HEK293T (cell line): ENCODE measurements around the gene ADCY2.
A peak's percentile ranks its signal among the peaks of the same experiment; 100 is the strongest.

ENCODE experiments used
- CTCF ChIA-PET: fragments of 350-600 bp; formaldehyde crosslinking; extraction: SDS; loops from one replicate; lab custom pipeline; 2021; ENCODE audit warnings: antibody characterized with exemption, inconsistent platforms; lab: Yijun Ruan, JAX
- POLR2A ChIA-PET: fragments of 350-600 bp; formaldehyde crosslinking; extraction: SDS; loops from one replicate; lab custom pipeline; 2020; ENCODE audit warnings: antibody characterized with exemption, inconsistent platforms; lab: Yijun Ruan, JAX
- DNase-seq: peaks from one replicate; pipeline ENCODE4 v3.0.0; 2012; ENCODE audit warnings: mixed read lengths; ENCODE audit errors: extremely low spot score
- ARNT ChIP-seq: fragments of 450-650 bp; IDR thresholded peaks from 2 replicates; pipeline ENCODE4 v1.6.1; 2017; ENCODE audit warnings: mild to moderate bottlenecking
- BHLHE40 ChIP-seq: fragments of 450-650 bp; IDR thresholded peaks from 2 replicates; pipeline ENCODE4 v1.6.1; 2016; ENCODE audit warnings: mild to moderate bottlenecking, moderate library complexity, borderline replicate concordance
- CTBP1 ChIP-seq: fragments of 450-650 bp; IDR thresholded peaks from 2 replicates; pipeline ENCODE4 v1.6.1; 2016; ENCODE audit warnings: borderline replicate concordance
- ELF4 ChIP-seq: fragments of 450-650 bp; IDR thresholded peaks from 2 replicates; pipeline ENCODE4 v1.6.1; 2017; ENCODE audit warnings: antibody characterized with exemption
- FOXA1 ChIP-seq: fragments of 450-650 bp; IDR thresholded peaks from 2 replicates; pipeline ENCODE4 v1.6.1; 2016; ENCODE audit warnings: mild to moderate bottlenecking
- FOXK2 ChIP-seq: fragments of 450-650 bp; IDR thresholded peaks from 2 replicates; pipeline ENCODE4 v1.6.1; 2016; ENCODE audit warnings: mild to moderate bottlenecking
- FOXM1 ChIP-seq: fragments of 450-650 bp; IDR thresholded peaks from 2 replicates; pipeline ENCODE4 v1.6.1; 2017; ENCODE audit warnings: mild to moderate bottlenecking, borderline replicate concordance
- HDGF ChIP-seq: fragments of 450-650 bp; IDR thresholded peaks from 2 replicates; pipeline ENCODE4 v1.6.1; 2017; ENCODE audit warnings: antibody characterized with exemption, borderline replicate concordance
- L3MBTL2 ChIP-seq: fragments of 450-650 bp; conservative IDR thresholded peaks from 2 replicates; pipeline ENCODE4 v1.6.1; 2016; ENCODE audit warnings: mild to moderate bottlenecking
- LEF1 ChIP-seq: fragments of 450-650 bp; IDR thresholded peaks from 2 replicates; pipeline ENCODE4 v1.6.1; 2017; ENCODE audit warnings: mild to moderate bottlenecking, borderline replicate concordance
- NFRKB ChIP-seq: fragments of 450-650 bp; IDR thresholded peaks from 2 replicates; pipeline ENCODE4 v1.6.1; 2016; ENCODE audit warnings: mild to moderate bottlenecking, moderate library complexity
- SP1 ChIP-seq: fragments of 450-650 bp; IDR thresholded peaks from 2 replicates; pipeline ENCODE4 v1.6.1; 2017
- SUZ12 ChIP-seq: fragments of 450-650 bp; IDR thresholded peaks from 2 replicates; pipeline ENCODE4 v1.6.1; 2016; ENCODE audit warnings: mild to moderate bottlenecking
- TARDBP ChIP-seq: fragments of 450-650 bp; IDR thresholded peaks from 2 replicates; pipeline ENCODE4 v1.6.1; 2016
- ZNF384 ChIP-seq: fragments of 450-650 bp; IDR thresholded peaks from 2 replicates; pipeline ENCODE4 v1.6.1; 2016
- TF ChIP-seq, protein P1 (sequence below): fragments of 450-650 bp; IDR thresholded peaks from 2 replicates; pipeline ENCODE4 v1.6.1; 2016

ADCY2 gene

DNA sequence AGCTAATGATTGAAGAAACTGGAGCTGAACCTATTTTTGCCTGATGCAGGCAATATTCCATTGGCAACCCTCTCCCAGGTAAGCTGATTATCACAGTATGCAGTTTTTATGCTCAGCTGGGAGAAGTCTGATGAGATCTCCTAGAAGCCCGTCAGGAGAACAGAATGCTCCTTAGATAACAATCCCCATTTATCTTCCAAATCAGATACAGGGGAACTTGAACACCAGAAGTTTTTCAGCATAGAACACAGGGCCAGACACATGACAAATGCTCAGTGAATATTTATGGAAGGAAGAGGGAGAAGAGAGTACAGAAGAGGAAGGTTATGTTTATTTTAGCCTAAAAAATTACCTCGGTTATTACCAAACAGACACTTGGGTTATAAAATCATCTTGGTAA is 417.1 kb downstream of the ADCY2 start:
- no peak for DNase-seq
- TF ChIP-seq LEF1 (no peak), ELF4 (no peak), SP1 (no peak), SUZ12 (no peak)
- POLR2A ChIA-PET, result no interaction called here
- CTCF ChIA-PET, result no interaction called here

DNA sequence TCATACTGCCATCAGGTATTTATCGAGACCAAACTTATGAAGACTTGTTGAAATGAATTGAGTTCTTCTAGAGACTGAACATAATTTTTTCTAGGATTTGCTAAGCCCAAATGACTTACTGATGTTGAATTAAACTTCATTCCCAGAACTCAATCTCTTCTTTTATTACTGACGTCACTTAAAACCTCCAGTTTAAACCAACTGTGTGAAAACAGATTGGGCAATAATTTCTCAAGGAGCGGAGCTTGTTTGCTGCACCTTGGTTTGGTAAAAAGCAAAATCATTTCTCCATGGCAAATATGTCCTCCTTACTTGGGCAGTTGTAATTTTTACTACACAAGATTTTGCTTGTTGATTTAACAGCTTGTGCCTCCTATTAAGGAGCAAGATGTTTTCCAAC is 417.6 kb downstream of the ADCY2 start:
- TF ChIP-seq FOXM1 (no peak), FOXA1 (no peak), SUZ12 (no peak), SP1 (no peak), FOXK2 (no peak), HDGF (no peak), TARDBP (no peak), CTBP1 (no peak)
- TF ChIP-seq, protein P1, sequence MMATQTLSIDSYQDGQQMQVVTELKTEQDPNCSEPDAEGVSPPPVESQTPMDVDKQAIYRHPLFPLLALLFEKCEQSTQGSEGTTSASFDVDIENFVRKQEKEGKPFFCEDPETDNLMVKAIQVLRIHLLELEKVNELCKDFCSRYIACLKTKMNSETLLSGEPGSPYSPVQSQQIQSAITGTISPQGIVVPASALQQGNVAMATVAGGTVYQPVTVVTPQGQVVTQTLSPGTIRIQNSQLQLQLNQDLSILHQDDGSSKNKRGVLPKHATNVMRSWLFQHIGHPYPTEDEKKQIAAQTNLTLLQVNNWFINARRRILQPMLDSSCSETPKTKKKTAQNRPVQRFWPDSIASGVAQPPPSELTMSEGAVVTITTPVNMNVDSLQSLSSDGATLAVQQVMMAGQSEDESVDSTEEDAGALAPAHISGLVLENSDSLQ, result no peak
- CTCF ChIA-PET, result no interaction called here
- POLR2A ChIA-PET, result no interaction called here
- DNase-seq, result no peak

DNA sequence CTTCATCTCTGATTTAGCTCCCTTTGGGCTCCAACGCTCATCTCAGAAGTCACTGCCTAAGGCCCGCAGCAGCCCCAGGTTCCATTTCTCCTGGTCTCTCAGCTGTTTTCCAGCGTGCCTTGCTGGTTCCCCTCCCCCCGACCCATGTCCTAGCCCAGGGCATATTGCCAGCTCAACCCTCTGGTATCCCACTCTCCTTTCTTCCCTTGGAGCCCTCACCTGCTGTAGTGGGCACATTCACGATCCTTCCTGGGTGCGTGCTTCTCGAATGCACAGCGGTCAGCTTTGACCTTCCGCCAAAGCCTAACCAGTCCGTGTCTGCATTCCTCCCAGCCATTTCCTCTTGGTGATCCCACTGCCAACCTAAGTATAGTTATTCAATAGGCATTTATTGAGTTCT is 418.9 kb downstream of the ADCY2 start:
- ChIA-PET POLR2A (no interaction called here), CTCF (no interaction called here)
- TF ChIP-seq ELF4 (no peak), FOXM1 (no peak)
- DNase-seq, result no peak

DNA sequence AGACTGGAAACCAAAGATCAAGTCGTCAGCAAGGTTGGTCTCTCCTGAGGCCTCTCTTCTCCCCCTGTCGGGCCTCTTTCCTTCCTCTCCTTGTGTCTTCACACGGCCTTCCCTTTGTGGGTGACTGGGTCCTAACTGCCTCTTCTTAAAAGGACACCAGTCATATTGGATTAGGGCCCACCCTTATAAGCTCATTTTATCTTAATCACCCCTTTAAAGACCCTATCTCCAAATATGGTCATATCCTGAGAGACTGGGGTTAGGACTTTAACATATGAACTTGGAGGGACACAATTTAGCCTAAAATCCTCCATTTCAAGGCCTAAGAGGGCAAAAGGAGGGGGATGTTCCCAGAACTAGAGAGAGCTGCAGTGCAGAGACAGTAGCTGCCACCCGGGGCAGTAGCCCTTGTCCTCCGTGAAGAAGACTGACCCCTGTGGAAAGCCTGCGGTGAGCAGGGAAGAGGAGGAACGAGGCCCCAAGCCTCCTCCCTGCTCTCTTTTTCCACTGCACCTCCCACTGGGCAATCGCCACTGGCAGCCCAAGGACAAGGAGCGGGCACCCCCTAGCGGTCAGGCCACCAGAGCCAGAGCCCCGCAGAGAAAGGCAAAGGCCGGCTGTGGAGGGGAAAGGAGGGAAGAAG is 420.1 kb downstream of the ADCY2 start:
- TF ChIP-seq SUZ12, result no peak
- peak; percentile 83 for DNase-seq
- ChIA-PET CTCF (interaction anchor here (0.6 to 1.8 kb wide), 6 partner anchors 12 to 1327 kb away, joined by 3 to 9 read pairs (median 4); no protein-coding TSS in a partner anchor), POLR2A (no interaction called here)

DNA sequence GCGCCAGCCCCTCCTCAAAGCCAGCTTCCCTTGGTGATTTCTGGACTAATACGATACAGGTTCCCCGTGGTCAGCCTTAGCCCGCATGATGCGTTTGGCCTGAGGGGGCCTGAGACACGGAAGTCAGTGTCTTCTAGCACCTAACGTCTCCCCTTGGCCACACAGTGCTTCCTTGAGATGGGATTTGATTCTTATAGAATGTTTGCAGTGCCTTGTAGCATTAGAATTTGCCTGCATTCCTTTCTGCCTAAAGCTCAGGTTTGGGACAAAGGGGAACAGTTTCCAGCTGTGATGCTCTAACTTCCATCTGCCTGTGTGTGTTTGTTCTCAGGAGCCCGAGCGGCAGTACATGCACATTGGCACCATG is 420.6 kb downstream of the ADCY2 start:
- no peak for DNase-seq
- ChIA-PET CTCF (interaction anchor here (0.6 to 1.8 kb wide), 5 partner anchors 12 to 184 kb away, joined by 3 to 9 read pairs (median 3); no protein-coding TSS in a partner anchor), POLR2A (no interaction called here)
- no peak for TF ChIP-seq BHLHE40
- no peak for TF ChIP-seq NFRKB
- TF ChIP-seq ELF4, result no peak
- TF ChIP-seq, protein P1, result no peak
- no peak for TF ChIP-seq CTBP1
- no peak for TF ChIP-seq HDGF
- TF ChIP-seq SUZ12, result no peak
- no peak for TF ChIP-seq FOXM1
- no peak for TF ChIP-seq LEF1
- no peak for TF ChIP-seq L3MBTL2
- no peak for TF ChIP-seq ZNF384
- TF ChIP-seq SP1, result no peak
- TF ChIP-seq ARNT, result no peak
- no peak for TF ChIP-seq FOXA1

DNA sequence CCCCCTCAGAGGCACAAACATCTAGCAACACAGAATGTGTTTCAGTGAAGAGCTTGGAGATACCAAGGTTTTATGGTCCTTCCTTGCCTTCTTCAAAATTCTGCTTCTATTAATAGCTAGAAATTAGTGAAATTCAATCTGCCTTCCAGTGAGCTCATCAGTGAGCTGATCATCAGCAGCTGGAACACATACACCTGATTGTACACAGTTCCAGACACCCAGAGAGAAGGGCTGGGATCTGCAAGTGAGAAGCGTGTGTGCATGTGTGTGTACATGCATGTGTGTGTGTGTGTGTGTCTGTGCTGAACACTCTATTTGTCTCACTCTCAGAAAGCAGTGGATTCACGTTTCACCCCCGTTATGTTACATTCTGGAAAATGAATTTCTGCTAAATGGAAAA is 426.5 kb downstream of the ADCY2 start:
- POLR2A ChIA-PET, result no interaction called here
- CTCF ChIA-PET, result no interaction called here
- TF ChIP-seq HDGF (no peak), ELF4 (no peak), TARDBP (no peak), NFRKB (no peak)
- no peak for DNase-seq

DNA sequence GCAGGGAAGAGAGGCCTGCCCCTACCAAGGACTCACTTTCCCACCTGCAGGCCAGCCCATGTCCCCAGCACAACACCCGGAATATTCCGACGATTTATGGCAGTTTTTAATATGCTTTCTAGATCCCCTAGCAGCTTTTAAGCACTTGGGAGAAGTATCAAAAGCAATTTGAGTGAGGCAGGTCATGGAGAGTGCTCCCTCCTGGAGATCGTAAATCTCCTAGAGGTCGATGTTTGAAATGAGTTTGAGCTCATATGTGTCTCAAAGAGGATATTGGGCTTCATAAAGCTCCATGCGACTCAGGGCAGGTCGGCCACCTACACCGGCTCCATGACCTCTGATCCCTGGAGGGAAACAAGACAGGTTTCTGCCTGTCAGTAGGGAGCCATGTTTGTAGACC is 427.7 kb downstream of the ADCY2 start:
- POLR2A ChIA-PET, result no interaction called here

More for the DNA sequence above, 427.7 kb downstream of the ADCY2 start:
- DNase-seq, result no peak
- CTCF ChIA-PET, result interaction anchor here (0.6 to 0.8 kb wide), 2 partner anchors 33 to 49 kb away, joined by 3 to 10 read pairs; no protein-coding TSS in a partner anchor
- no peak for TF ChIP-seq ELF4
- TF ChIP-seq, protein P1, result peak; percentile 51
